Measurements from ENCODE around the gene TOR3A. TPM values are rescaled to one million over a fixed set of nuclear protein-coding genes. Genes with fewer than 3 reads are reported as not detected.
"Not testable (repeated sequence)": the region's sequence is repeated elsewhere in the genome, so short reads cannot be mapped to it uniquely, and the experiment has no call there.

TOR3A gene
- total and polyA plus RNA-seq, 2 of the 13 experiments (the other 11 are each of a cell fraction or from before 2014, with no cell fraction given) = 14.7 to 28.4 TPM

DNA sequence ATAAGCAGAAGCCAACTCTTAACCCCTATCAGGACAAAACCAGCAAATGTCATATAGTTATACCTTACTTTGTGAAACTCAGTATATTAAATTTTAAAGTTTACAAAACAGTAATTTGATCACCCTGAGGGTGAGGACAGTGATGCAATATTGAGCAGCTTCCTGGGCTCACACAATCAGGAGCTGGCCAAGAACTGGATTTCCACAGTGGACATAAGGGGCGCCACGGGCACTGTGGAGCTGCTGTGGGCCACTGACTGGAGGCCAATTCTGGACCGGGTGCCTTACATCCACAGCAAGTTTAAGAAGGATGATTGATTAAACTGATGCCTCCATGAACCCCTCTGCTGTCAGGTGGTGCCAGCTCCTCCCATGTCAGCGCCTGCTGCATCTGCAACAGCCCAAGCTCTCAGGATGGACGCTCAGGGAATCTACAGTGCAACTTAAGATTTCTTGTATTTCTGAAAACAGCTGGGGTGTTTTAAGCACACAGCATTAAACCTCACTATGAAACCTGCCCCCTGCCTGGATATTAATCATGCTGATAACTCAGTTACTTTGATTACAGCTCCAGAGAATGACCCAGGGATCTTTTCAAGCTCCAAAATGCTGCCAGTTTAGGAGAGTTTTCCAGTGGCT lies 55.9 kb downstream of the TOR3A start (continued):
- no peak for TF ChIP-seq UBTF (CRISPR knock-in tag; IDR thresholded peaks at IDR 0.05)
- no peak for TF ChIP-seq NFRKB (IDR thresholded peaks at IDR 0.05)
- TF ChIP-seq MED8 (CRISPR knock-in tag; IDR thresholded peaks at IDR 0.05; ENCODE audit: insufficient replicate concordance) = no peak
- no peak for TF ChIP-seq GATAD2A (CRISPR knock-in tag; IDR thresholded peaks at IDR 0.05)
- no peak for TF ChIP-seq AHR (CRISPR knock-in tag; IDR thresholded peaks at IDR 0.05)
- no peak for TF ChIP-seq KDM3A (CRISPR knock-in tag; IDR thresholded peaks at IDR 0.05; ENCODE audit: low read depth)

GRCh38 chr1:179138755-179139154 lies 56.9 kb downstream of the TOR3A start:
- intact Hi-C loops (cut with micrococcal nuclease; ENCODE audit: unreplicated experiment); FAIRE-seq; CTCF ChIA-PET (ENCODE audit: low intra/inter-chr PET ratio, low total read pairs): not testable (repeated sequence)

More at GRCh38 chr1:179138755-179139154, 56.9 kb downstream of the TOR3A start:
- H3K4me3 ChIP-seq (replicated peaks in 1 of 3; ENCODE audit: insufficient read depth in 1 of 3, low read depth in 2 of 3, low read length in 3 of 3); POLR2A ChIA-PET; H3K27me3 ChIP-seq (ENCODE audit: control insufficient read depth in 1 of 2, insufficient read depth in 2 of 2, low read length in 2 of 2); ATAC-seq; H3K27ac ChIP-seq (ENCODE audit: extremely low read length, insufficient read depth, low read length); in situ Hi-C loops (cut with HindIII; ENCODE audit: extremely low pct_ligation_motif_present, low pct_unique_long_range_greater_than_20kb); H3K9me3 ChIP-seq (ENCODE audit: low read length); H4K20me1 ChIP-seq (ENCODE audit: insufficient read depth, low read length); H3K36me3 ChIP-seq (replicated peaks in 1 of 2; ENCODE audit: control insufficient read depth in 1 of 2, insufficient read depth in 2 of 2, low read length in 2 of 2); H3K9ac ChIP-seq (ENCODE audit: insufficient read depth, low read depth, low read length); DNase-seq (ENCODE audit: low spot score); H3K4me2 ChIP-seq (ENCODE audit: low read depth, low read length); H2AFZ ChIP-seq (ENCODE audit: low read length); BruUV-seq (replicated peaks): not testable (repeated sequence)
- H3K79me2 ChIP-seq (ENCODE audit: insufficient read depth, low read length) = peaks cover 14% of the 10 kb centered on the region
- 96% methylated on average over 9 of the region's 21 CpGs for WGBS (ENCODE audit: low lambda C conversion rate)
- peaks cover 14% of the 10 kb centered on the region for H3K4me1 ChIP-seq (ENCODE audit: insufficient read depth, low read length)

Measured in HepG2 (cell line).